ENCODE measurements around the gene GJE1.
"Not testable (repeated sequence)": the region's sequence is repeated elsewhere in the genome, so short reads cannot be mapped to it uniquely, and the experiment has no call there.

GRCh38 chr6:142110820-142111219 lies 21.9 kb upstream of the GJE1 start:
- not testable (repeated sequence) for TF ChIP-seq POLR2A (IDR thresholded peaks at IDR 0.05)
- TF ChIP-seq, protein P1, sequence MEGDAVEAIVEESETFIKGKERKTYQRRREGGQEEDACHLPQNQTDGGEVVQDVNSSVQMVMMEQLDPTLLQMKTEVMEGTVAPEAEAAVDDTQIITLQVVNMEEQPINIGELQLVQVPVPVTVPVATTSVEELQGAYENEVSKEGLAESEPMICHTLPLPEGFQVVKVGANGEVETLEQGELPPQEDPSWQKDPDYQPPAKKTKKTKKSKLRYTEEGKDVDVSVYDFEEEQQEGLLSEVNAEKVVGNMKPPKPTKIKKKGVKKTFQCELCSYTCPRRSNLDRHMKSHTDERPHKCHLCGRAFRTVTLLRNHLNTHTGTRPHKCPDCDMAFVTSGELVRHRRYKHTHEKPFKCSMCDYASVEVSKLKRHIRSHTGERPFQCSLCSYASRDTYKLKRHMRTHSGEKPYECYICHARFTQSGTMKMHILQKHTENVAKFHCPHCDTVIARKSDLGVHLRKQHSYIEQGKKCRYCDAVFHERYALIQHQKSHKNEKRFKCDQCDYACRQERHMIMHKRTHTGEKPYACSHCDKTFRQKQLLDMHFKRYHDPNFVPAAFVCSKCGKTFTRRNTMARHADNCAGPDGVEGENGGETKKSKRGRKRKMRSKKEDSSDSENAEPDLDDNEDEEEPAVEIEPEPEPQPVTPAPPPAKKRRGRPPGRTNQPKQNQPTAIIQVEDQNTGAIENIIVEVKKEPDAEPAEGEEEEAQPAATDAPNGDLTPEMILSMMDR (IDR thresholded peaks at IDR 0.05) = not testable (repeated sequence)
